ENCODE measurements around the gene ZNF547. TPM values are rescaled to one million over a fixed set of nuclear protein-coding genes. Genes with fewer than 3 reads are reported as not detected.
A peak's percentile ranks its signal among the peaks of the same experiment; 100 is the strongest.
"Not testable (repeated sequence)": the region's sequence is repeated elsewhere in the genome, so short reads cannot be mapped to it uniquely, and the experiment has no call there.

The ZNF547 gene
- total RNA-seq, 1 donor = 1.0 TPM

GRCh38 chr19:57351867-57352266 lies 11.5 kb upstream of the ZNF547 start:
- Histone ChIP-seq H3K4me3 (ENCODE audit: low read length) (peak overlapping the region; percentile 69), H3K4me1 (ENCODE audit: insufficient read depth, low read length) (peaks cover 16% of the 10 kb centered on the region), H3K27me3 (ENCODE audit: insufficient read depth, low read length) (no peaks in the 10 kb centered on the region), H3K9me3 (ENCODE audit: low read depth, low read length) (peaks cover 16% of the 10 kb centered on the region)

- Histone ChIP-seq H3K9me3 (ENCODE audit: low read depth, low read length) (peaks cover 40% of the 10 kb centered on the region), H3K27me3 (ENCODE audit: insufficient read depth, low read length) (no peaks in the 10 kb centered on the region), H3K4me1 (ENCODE audit: insufficient read depth, low read length) (peaks cover 13% of the 10 kb centered on the region), H3K4me3 (ENCODE audit: low read length) (no peak overlapping the region)
These were observed 7.4 kb upstream of the ZNF547 start for GRCh38 chr19:57355916-57356315.

GRCh38 chr19:57357406-57357805 lies 5.9 kb upstream of the ZNF547 start:
- Histone ChIP-seq H3K9me3 (ENCODE audit: low read depth, low read length) (peaks cover 40% of the 10 kb centered on the region), H3K27me3 (ENCODE audit: insufficient read depth, low read length) (no peaks in the 10 kb centered on the region)

GRCh38 chr19:57359300-57359699 lies 4.1 kb upstream of the ZNF547 start:
- Histone ChIP-seq H3K27me3 (ENCODE audit: insufficient read depth, low read length) (no peaks in the 10 kb centered on the region), H3K9me3 (ENCODE audit: low read depth, low read length) (peaks cover 40% of the 10 kb centered on the region), H3K4me3 (ENCODE audit: low read length) (no peak overlapping the region), H3K4me1 (ENCODE audit: insufficient read depth, low read length) (peaks cover 11% of the 10 kb centered on the region)

More at GRCh38 chr19:57357406-57357805, 5.9 kb upstream of the ZNF547 start:
- Histone ChIP-seq H3K4me1 (ENCODE audit: insufficient read depth, low read length) (peaks cover 2% of the 10 kb centered on the region), H3K4me3 (ENCODE audit: low read length) (no peak overlapping the region)

- Histone ChIP-seq H3K27me3 (ENCODE audit: insufficient read depth, low read length) (no peaks in the 10 kb centered on the region), H3K9me3 (ENCODE audit: low read depth, low read length) (peaks cover 19% of the 10 kb centered on the region), H3K4me1 (ENCODE audit: insufficient read depth, low read length) (peaks cover 14% of the 10 kb centered on the region), H3K4me3 (ENCODE audit: low read length) (no peak overlapping the region)
These were observed 932 bp upstream of the ZNF547 start for GRCh38 chr19:57362419-57362818.

GRCh38 chr19:57363688-57364181 lies 384 bp downstream of the ZNF547 start:
- peaks cover 10% of the 10 kb centered on the region for H3K9me3 ChIP-seq (ENCODE audit: low read depth, low read length)

GRCh38 chr19:57366776-57367175 lies 3.4 kb downstream of the ZNF547 start:
- no peaks in the 10 kb centered on the region for H3K9me3 ChIP-seq (ENCODE audit: low read depth, low read length)
- H3K4me3 ChIP-seq (ENCODE audit: low read length) = no peak overlapping the region
- peaks cover 14% of the 10 kb centered on the region for H3K4me1 ChIP-seq (ENCODE audit: insufficient read depth, low read length)
- no peaks in the 10 kb centered on the region for H3K27me3 ChIP-seq (ENCODE audit: insufficient read depth, low read length)

More at GRCh38 chr19:57363688-57364181, 384 bp downstream of the ZNF547 start:
- Histone ChIP-seq H3K27me3 (ENCODE audit: insufficient read depth, low read length) (no peaks in the 10 kb centered on the region), H3K4me3 (ENCODE audit: low read length) (peak overlapping the region; percentile 51), H3K4me1 (ENCODE audit: insufficient read depth, low read length) (peaks cover 14% of the 10 kb centered on the region)

GRCh38 chr19:57374179-57374578 lies 10.8 kb downstream of the ZNF547 start:
- no peaks in the 10 kb centered on the region for H3K4me1 ChIP-seq (ENCODE audit: insufficient read depth, low read length)
- peaks cover 27% of the 10 kb centered on the region for H3K9me3 ChIP-seq (ENCODE audit: low read depth, low read length)
- H3K27me3 ChIP-seq (ENCODE audit: insufficient read depth, low read length) = no peaks in the 10 kb centered on the region
- no peak overlapping the region for H3K4me3 ChIP-seq (ENCODE audit: low read length)

- peaks cover 31% of the 10 kb centered on the region for H3K9me3 ChIP-seq (ENCODE audit: low read depth, low read length)
- H3K4me1 ChIP-seq (ENCODE audit: insufficient read depth, low read length); H3K27me3 ChIP-seq (ENCODE audit: insufficient read depth, low read length); H3K4me3 ChIP-seq (ENCODE audit: low read length): not testable (repeated sequence)
These were observed 11.3 kb downstream of the ZNF547 start for GRCh38 chr19:57374647-57375046.

- Histone ChIP-seq H3K4me1 (ENCODE audit: insufficient read depth, low read length) (no peaks in the 10 kb centered on the region), H3K27me3 (ENCODE audit: insufficient read depth, low read length) (no peaks in the 10 kb centered on the region), H3K4me3 (ENCODE audit: low read length) (no peak overlapping the region), H3K9me3 (ENCODE audit: low read depth, low read length) (peaks cover 32% of the 10 kb centered on the region)
These were observed 12.8 kb downstream of the ZNF547 start for GRCh38 chr19:57376151-57376550.

- Histone ChIP-seq H3K4me3 (ENCODE audit: low read length) (no peak overlapping the region), H3K9me3 (ENCODE audit: low read depth, low read length) (peaks cover 32% of the 10 kb centered on the region), H3K4me1 (ENCODE audit: insufficient read depth, low read length) (no peaks in the 10 kb centered on the region), H3K27me3 (ENCODE audit: insufficient read depth, low read length) (no peaks in the 10 kb centered on the region)
These were observed 14.3 kb downstream of the ZNF547 start for GRCh38 chr19:57377498-57378146.

- no peak overlapping the region for H3K4me3 ChIP-seq (ENCODE audit: low read length)
- H3K9me3 ChIP-seq (ENCODE audit: low read depth, low read length) = peaks cover 32% of the 10 kb centered on the region
- H3K4me1 ChIP-seq (ENCODE audit: insufficient read depth, low read length) = no peaks in the 10 kb centered on the region
These were observed 17.6 kb downstream of the ZNF547 start for GRCh38 chr19:57380923-57381322.

GRCh38 chr19:57382806-57383488 lies 19.6 kb downstream of the ZNF547 start:
- Histone ChIP-seq H3K4me1 (ENCODE audit: insufficient read depth, low read length) (no peaks in the 10 kb centered on the region), H3K27me3 (ENCODE audit: insufficient read depth, low read length) (no peaks in the 10 kb centered on the region), H3K4me3 (ENCODE audit: low read length) (no peak overlapping the region), H3K9me3 (ENCODE audit: low read depth, low read length) (peaks cover 18% of the 10 kb centered on the region)

More at GRCh38 chr19:57380923-57381322, 17.6 kb downstream of the ZNF547 start:
- no peaks in the 10 kb centered on the region for H3K27me3 ChIP-seq (ENCODE audit: insufficient read depth, low read length)

GRCh38 chr19:57389194-57389729 lies 25.9 kb downstream of the ZNF547 start:
- Histone ChIP-seq H3K4me3 (ENCODE audit: low read length) (peak overlapping the region; percentile 68), H3K4me1 (ENCODE audit: insufficient read depth, low read length) (peaks cover 18% of the 10 kb centered on the region), H3K27me3 (ENCODE audit: insufficient read depth, low read length) (no peaks in the 10 kb centered on the region), H3K9me3 (ENCODE audit: low read depth, low read length) (no peaks in the 10 kb centered on the region)

Measured in mononuclear cell (primary cell).